HepG2 (cell line): ENCODE data around the gene FLOT2. TPM values are rescaled to one million over a fixed set of nuclear protein-coding genes. Genes with fewer than 3 reads are reported as not detected.

Experiments used
- GATAD2A ChIP-seq: IDR thresholded peaks from 2 replicates; pipeline ENCODE4 v1.6.1; 2016
- YEATS4 ChIP-seq: sonication (generic); formaldehyde crosslinking; IDR thresholded peaks from 2 replicates; pipeline ENCODE4 v1.4.0; 2020; ENCODE audit warnings: missing genetic modification reagents, borderline replicate concordance
- ZMYM4 ChIP-seq: sonication (generic); formaldehyde crosslinking; IDR thresholded peaks from 2 replicates; pipeline ENCODE4 v1.8.1; 2023; ENCODE audit warnings: mild to moderate bottlenecking, missing genetic modification reagents
- ZNF124 ChIP-seq: sonication (generic); formaldehyde crosslinking; IDR thresholded peaks from 2 replicates; pipeline ENCODE4 v1.4.0; 2020; ENCODE audit warnings: missing genetic modification reagents
- ZNF660 ChIP-seq: sonication (generic); formaldehyde crosslinking; IDR thresholded peaks from 2 replicates; pipeline ENCODE4 v1.5.1; 2020; ENCODE audit warnings: mild to moderate bottlenecking, low read depth, missing genetic modification reagents, borderline replicate concordance
- ZNF724P ChIP-seq: sonication (generic); formaldehyde crosslinking; IDR thresholded peaks from 2 replicates; pipeline ENCODE4 v1.8.0; 2022; ENCODE audit warnings: missing genetic modification reagents, borderline replicate concordance
- ZNF777 ChIP-seq: sonication (generic); formaldehyde crosslinking; IDR thresholded peaks from 2 replicates; pipeline ENCODE4 v1.4.0; 2020; ENCODE audit warnings: missing genetic modification reagents
- polyA plus RNA-seq, 8 experiments: library from polyadenylated mRNA; depleted of rRNA in 3 of 8; stranded (reverse) in 7 of 8; unstranded in 1 of 8; fragments of >200 nt; fragmentation: Illumina TruSeq in 4 of 8; extraction: Trizol in 4 of 8; gene quantifications; 2 replicates each; pipeline versions ENCODE4 v1.2.1 to v1.2.3, GENCODE V29; 2011 to 2016; ENCODE audit warnings: low read depth in 4 of 8, missing spikeins in 1 of 8, mixed read lengths in 1 of 8; ENCODE audit not compliant: insufficient read depth in 1 of 8
- total RNA-seq, 5 experiments: library from RNA; depleted of rRNA; stranded (reverse); fragments of >200 nt; fragmentation: Illumina TruSeq; extraction: Trizol; gene quantifications; 2 replicates each; pipeline ENCODE4 v1.2.3, GENCODE V29; 2016; ENCODE audit warnings: low read depth in 1 of 5
- TF ChIP-seq, protein P1 (sequence below): sonication (generic); formaldehyde crosslinking; IDR thresholded peaks from 2 replicates; pipeline ENCODE4 v1.4.0; 2020; ENCODE audit warnings: missing genetic modification reagents, borderline replicate concordance
- TF ChIP-seq, protein P2 (sequence below): sonication (generic); formaldehyde crosslinking; IDR thresholded peaks from 2 replicates; pipeline ENCODE4 v1.5.1; 2020; ENCODE audit warnings: mild to moderate bottlenecking, missing genetic modification reagents, borderline replicate concordance
- TF ChIP-seq, protein P3 (sequence below): sonication (generic); formaldehyde crosslinking; IDR thresholded peaks from 2 replicates; pipeline ENCODE4 v1.5.0; 2020; ENCODE audit warnings: mild to moderate bottlenecking, missing genetic modification reagents, borderline replicate concordance
- TF ChIP-seq, protein P4 (sequence below): sonication (generic); formaldehyde crosslinking; IDR thresholded peaks from 2 replicates; pipeline ENCODE4 v1.4.0; 2020; ENCODE audit warnings: mild to moderate bottlenecking, missing genetic modification reagents

FLOT2 gene
- total and polyA plus RNA-seq, 2 of the 13 experiments (the other 11 are each of a cell fraction or from before 2014, with no cell fraction given) = 54.3 to 54.5 TPM

DNA sequence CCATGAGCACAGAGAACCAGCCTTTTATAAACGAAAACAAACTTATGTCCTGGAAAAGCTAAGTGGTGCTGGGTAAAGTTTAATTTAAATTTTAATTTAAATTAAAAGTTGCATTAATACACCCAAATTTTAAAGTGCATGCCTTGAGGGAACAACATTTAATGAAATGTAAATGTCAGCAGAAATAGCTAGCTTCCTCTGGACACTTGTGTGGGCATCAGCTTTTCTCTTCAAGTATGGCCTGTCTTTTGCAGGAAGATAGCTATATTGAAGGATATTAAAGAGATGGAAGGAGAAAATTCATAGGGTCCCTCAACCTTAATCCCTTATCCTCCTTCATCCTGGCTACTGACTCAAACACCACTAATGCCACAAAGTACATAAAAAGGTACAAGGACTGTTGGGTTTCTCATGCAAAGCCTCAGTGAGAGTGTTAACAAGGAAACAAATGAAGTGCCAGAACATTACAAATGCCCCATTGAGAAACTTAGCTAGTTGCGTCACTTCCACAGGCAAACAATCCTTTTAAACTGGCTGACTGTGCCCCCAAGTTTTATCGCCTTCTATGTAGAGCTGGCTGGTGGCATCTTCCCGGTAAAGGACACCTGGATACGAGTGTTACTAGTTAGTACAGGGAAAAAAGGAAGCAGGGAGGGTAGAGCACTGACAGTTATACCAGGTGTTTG, 39.7 kb upstream of the FLOT2 start (continued):
- TF ChIP-seq, protein P1, sequence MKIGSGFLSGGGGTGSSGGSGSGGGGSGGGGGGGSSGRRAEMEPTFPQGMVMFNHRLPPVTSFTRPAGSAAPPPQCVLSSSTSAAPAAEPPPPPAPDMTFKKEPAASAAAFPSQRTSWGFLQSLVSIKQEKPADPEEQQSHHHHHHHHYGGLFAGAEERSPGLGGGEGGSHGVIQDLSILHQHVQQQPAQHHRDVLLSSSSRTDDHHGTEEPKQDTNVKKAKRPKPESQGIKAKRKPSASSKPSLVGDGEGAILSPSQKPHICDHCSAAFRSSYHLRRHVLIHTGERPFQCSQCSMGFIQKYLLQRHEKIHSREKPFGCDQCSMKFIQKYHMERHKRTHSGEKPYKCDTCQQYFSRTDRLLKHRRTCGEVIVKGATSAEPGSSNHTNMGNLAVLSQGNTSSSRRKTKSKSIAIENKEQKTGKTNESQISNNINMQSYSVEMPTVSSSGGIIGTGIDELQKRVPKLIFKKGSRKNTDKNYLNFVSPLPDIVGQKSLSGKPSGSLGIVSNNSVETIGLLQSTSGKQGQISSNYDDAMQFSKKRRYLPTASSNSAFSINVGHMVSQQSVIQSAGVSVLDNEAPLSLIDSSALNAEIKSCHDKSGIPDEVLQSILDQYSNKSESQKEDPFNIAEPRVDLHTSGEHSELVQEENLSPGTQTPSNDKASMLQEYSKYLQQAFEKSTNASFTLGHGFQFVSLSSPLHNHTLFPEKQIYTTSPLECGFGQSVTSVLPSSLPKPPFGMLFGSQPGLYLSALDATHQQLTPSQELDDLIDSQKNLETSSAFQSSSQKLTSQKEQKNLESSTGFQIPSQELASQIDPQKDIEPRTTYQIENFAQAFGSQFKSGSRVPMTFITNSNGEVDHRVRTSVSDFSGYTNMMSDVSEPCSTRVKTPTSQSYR (CRISPR knock-in tag) = no peak
- peak; percentile 91 for TF ChIP-seq GATAD2A (CRISPR knock-in tag)
- TF ChIP-seq, protein P2, sequence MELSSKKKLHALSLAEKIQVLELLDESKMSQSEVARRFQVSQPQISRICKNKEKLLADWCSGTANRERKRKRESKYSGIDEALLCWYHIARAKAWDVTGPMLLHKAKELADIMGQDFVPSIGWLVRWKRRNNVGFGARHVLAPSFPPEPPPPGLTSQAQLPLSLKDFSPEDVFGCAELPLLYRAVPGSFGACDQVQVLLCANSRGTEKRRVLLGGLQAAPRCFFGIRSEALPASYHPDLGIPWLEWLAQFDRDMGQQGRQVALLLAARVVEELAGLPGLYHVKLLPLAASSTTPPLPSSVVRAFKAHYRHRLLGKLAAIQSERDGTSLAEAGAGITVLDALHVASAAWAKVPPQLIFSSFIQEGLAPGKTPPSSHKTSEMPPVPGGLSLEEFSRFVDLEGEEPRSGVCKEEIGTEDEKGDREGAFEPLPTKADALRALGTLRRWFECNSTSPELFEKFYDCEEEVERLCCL = no peak
- no peak for TF ChIP-seq ZNF660
- TF ChIP-seq, protein P3, sequence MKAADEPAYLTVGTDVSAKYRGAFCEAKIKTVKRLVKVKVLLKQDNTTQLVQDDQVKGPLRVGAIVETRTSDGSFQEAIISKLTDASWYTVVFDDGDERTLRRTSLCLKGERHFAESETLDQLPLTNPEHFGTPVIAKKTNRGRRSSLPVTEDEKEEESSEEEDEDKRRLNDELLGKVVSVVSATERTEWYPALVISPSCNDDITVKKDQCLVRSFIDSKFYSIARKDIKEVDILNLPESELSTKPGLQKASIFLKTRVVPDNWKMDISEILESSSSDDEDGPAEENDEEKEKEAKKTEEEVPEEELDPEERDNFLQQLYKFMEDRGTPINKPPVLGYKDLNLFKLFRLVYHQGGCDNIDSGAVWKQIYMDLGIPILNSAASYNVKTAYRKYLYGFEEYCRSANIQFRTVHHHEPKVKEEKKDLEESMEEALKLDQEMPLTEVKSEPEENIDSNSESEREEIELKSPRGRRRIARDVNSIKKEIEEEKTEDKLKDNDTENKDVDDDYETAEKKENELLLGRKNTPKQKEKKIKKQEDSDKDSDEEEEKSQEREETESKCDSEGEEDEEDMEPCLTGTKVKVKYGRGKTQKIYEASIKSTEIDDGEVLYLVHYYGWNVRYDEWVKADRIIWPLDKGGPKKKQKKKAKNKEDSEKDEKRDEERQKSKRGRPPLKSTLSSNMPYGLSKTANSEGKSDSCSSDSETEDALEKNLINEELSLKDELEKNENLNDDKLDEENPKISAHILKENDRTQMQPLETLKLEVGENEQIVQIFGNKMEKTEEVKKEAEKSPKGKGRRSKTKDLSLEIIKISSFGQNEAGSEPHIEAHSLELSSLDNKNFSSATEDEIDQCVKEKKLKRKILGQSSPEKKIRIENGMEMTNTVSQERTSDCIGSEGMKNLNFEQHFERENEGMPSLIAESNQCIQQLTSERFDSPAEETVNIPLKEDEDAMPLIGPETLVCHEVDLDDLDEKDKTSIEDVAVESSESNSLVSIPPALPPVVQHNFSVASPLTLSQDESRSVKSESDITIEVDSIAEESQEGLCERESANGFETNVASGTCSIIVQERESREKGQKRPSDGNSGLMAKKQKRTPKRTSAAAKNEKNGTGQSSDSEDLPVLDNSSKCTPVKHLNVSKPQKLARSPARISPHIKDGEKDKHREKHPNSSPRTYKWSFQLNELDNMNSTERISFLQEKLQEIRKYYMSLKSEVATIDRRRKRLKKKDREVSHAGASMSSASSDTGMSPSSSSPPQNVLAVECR = peak; percentile 32; the same call in 1 of the 2 replicates
- no peak for TF ChIP-seq ZNF777 (CRISPR knock-in tag)
- TF ChIP-seq ZNF124 (CRISPR knock-in tag) = no peak
- TF ChIP-seq ZNF724P (CRISPR knock-in tag) = no peak
- TF ChIP-seq, protein P4, sequence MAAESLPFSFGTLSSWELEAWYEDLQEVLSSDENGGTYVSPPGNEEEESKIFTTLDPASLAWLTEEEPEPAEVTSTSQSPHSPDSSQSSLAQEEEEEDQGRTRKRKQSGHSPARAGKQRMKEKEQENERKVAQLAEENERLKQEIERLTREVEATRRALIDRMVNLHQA (CRISPR knock-in tag) = no peak
- no peak for TF ChIP-seq ZMYM4 (CRISPR knock-in tag)
- 0 out of 2 replicates have a peak, but pooled peaks have one; percentile 30 for TF ChIP-seq YEATS4 (CRISPR knock-in tag)
